NCI-H2196 (cell line): ENCODE measurements around the gene GP1BB.

Experiments used
- DNase-seq: peaks from one replicate; lab custom pipeline; 2025; ENCODE audit not compliant: unreplicated experiment; lab: John Stamatoyannopoulos, UW

The GP1BB gene

GRCh38 chr22:19764636-19765476 is 41.5 kb downstream of the GP1BB start:
- no peak for DNase-seq

GRCh38 chr22:19765477-19766239 is 42.3 kb downstream of the GP1BB start:
- no peak for DNase-seq

GRCh38 chr22:19766240-19766510 is 42.8 kb downstream of the GP1BB start:
- no peak for DNase-seq

- DNase-seq, result no peak
These were observed 43.4 kb downstream of the GP1BB start for GRCh38 chr22:19766511-19767426.

- no peak for DNase-seq
These were observed 44.3 kb downstream of the GP1BB start for GRCh38 chr22:19767427-19768341.

GRCh38 chr22:19769393-19769715 is 46.0 kb downstream of the GP1BB start:
- no peak for DNase-seq

- DNase-seq, result no peak
These were observed 47.2 kb downstream of the GP1BB start for GRCh38 chr22:19770349-19771220.

GRCh38 chr22:19772422-19772672 is 49.0 kb downstream of the GP1BB start:
- no peak for DNase-seq

GRCh38 chr22:19772673-19773469 is 49.5 kb downstream of the GP1BB start:
- DNase-seq, result no peak

- DNase-seq, result no peak
These were observed 50.2 kb downstream of the GP1BB start for GRCh38 chr22:19773470-19774040.
